ENCODE data around the gene INPP5J. TPM values are rescaled to one million over a fixed set of nuclear protein-coding genes. Genes with fewer than 3 reads are reported as not detected.

The INPP5J gene
- total and polyA plus RNA-seq, 2 experiments from 2014 or later: 3.4 to 5.6 TPM

DNA sequence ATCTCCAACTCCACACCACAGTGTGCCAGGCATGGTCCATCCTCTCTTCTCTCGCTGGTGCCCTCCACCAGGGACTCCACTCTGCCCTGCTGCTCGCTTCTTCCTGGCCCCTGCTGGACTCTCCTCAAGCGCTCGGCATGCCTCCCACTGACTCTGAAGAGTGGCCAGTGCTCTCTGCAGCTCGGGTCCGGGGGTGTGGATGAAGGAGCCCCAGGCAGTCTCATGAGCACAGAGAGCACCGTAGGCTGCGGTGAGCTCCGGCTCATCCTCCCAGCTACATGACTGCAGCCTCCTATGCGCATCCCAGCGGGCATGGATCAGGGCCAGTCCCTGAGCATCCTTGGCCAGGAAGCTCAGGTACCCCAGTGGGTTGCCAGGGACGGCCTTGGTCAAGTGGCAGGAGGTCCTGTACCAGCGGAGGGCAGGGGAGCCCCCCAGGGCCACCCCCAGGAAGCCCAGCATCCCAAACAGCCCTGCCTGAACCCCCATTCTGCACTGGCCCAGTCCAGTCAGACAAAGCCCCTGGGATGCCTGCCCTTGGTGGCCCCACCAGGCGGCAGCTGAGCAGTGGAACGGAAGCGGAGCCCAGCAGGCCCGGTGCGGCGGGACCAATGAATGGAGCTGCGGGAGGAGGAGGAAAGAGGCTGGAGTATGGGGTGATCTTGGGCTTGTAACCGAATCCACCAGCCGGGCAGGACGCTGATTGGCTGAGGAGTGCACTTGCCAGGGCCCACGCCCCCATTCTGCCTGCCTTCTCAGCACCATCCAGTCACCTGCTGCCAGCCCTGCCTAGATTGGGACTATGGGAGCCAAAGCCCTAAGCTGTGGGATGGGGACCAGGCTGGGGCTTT lies 17.3 kb downstream of the INPP5J start, which contains the start of gene PLA2G3:
PLA2G3 (minus strand) TSS at position 643 of the 851 bp plus-strand sequence; CDS start at position 489, 154 bp downstream.
- 24% methylated on average over 24 of the region's 24 CpGs for WGBS (ENCODE audit: low lambda C conversion rate, missing lambda C conversion rate)
- Histone ChIP-seq H3K79me2 (no peaks in the 10 kb centered on the region), H2AFZ (no peak within 1 kb of the TSS), H3K9me3 (ENCODE audit: low read depth) (no peaks in the 10 kb centered on the region), H4K20me1 (ENCODE audit: insufficient read depth, poor library complexity, severe bottlenecking) (no peaks in the 10 kb centered on the region), H3K27me3 (peaks cover 14% of the 10 kb centered on the region), H3K4me2 (no peak within 1 kb of the TSS), H3K27ac (no peak within 1 kb of the TSS), H3K9me2 (replicated peaks; ENCODE audit: insufficient read depth) (no peaks in the 10 kb centered on the region), H3K36me3 (replicated peaks; ENCODE audit: insufficient read depth, low read depth) (no peaks in the 10 kb centered on the region), H3K4me1 (ENCODE audit: insufficient read depth) (no peaks in the 10 kb centered on the region), H3K4me3 (no peak within 1 kb of the TSS)
- peak; percentile 34 for DNase-seq (ENCODE audit: low spot score)
- TF ChIP-seq EZH2 (IDR thresholded peaks at IDR 0.05; ENCODE audit: borderline replicate concordance): no peak
- TF ChIP-seq, protein P1, sequence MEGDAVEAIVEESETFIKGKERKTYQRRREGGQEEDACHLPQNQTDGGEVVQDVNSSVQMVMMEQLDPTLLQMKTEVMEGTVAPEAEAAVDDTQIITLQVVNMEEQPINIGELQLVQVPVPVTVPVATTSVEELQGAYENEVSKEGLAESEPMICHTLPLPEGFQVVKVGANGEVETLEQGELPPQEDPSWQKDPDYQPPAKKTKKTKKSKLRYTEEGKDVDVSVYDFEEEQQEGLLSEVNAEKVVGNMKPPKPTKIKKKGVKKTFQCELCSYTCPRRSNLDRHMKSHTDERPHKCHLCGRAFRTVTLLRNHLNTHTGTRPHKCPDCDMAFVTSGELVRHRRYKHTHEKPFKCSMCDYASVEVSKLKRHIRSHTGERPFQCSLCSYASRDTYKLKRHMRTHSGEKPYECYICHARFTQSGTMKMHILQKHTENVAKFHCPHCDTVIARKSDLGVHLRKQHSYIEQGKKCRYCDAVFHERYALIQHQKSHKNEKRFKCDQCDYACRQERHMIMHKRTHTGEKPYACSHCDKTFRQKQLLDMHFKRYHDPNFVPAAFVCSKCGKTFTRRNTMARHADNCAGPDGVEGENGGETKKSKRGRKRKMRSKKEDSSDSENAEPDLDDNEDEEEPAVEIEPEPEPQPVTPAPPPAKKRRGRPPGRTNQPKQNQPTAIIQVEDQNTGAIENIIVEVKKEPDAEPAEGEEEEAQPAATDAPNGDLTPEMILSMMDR (IDR thresholded peaks at IDR 0.05; ENCODE audit: poor library complexity): no peak
- no peak for TF ChIP-seq EZH2phosphoT487 (IDR thresholded peaks at IDR 0.05; ENCODE audit: low read depth, severe bottlenecking, unreplicated experiment)

DNA sequence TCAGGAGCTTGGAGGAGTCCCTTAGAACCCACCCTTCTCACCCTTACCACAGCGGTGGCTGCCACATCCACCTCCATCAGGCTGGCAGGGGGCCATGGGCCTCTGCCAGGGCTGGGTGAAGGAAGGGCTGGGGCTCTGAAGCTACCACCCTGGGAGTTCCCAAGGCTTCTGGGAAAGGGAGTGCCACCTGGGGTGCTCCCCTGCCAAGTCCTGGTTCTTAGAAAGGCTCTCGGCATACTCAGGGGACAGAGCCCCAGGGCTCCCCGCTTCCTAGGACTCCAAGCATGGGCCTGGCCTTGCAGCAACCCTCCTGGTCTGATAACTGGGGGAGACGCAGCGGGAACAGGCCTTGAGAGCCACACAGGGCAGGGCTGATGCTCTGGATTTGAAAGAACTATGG lies 18.0 kb downstream of the INPP5J start:
- no peaks in the 10 kb centered on the region for H3K9me3 ChIP-seq (ENCODE audit: low read depth)
- H3K79me2 ChIP-seq: no peaks in the 10 kb centered on the region
- H3K27ac ChIP-seq: no peak overlapping the region
- H3K4me1 ChIP-seq (ENCODE audit: insufficient read depth): no peaks in the 10 kb centered on the region
- no peak overlapping the region for H3K4me2 ChIP-seq
- peaks cover 14% of the 10 kb centered on the region for H3K27me3 ChIP-seq
- WGBS (ENCODE audit: low lambda C conversion rate, missing lambda C conversion rate): 91% methylated on average over 5 of the region's 5 CpGs
- H3K4me3 ChIP-seq: no peak overlapping the region
- no peaks in the 10 kb centered on the region for H3K9me2 ChIP-seq (replicated peaks; ENCODE audit: insufficient read depth)
- TF ChIP-seq EZH2phosphoT487 (IDR thresholded peaks at IDR 0.05; ENCODE audit: low read depth, severe bottlenecking, unreplicated experiment): no peak
- TF ChIP-seq EZH2 (IDR thresholded peaks at IDR 0.05; ENCODE audit: borderline replicate concordance): no peak
- TF ChIP-seq, protein P1 (IDR thresholded peaks at IDR 0.05; ENCODE audit: poor library complexity): no peak
- no peak overlapping the region for H2AFZ ChIP-seq
- DNase-seq (ENCODE audit: low spot score): no peak
- no peaks in the 10 kb centered on the region for H3K36me3 ChIP-seq (replicated peaks; ENCODE audit: insufficient read depth, low read depth)
- H4K20me1 ChIP-seq (ENCODE audit: insufficient read depth, poor library complexity, severe bottlenecking): no peaks in the 10 kb centered on the region

DNA sequence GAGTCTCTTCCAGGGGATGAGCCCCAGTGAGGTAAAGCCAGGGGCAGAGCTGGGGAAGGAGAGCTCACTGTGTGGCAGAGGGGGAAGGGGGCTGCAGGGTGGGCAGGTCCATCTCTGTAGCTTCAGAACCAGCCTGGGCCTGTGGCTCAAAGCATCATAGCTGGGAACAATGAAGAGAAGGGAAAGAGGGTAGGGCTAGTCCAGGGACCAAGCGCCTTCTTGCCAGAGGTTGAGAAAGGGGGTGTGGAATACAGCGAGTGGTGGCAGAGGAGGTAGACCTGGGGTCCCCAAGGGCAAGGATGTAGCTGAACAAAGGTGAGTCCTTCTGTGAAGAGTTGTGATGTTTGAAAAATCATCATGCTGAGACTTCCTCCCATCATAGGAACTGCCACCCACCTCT lies 18.8 kb downstream of the INPP5J start:
- Histone ChIP-seq H3K79me2 (no peaks in the 10 kb centered on the region), H3K9me3 (ENCODE audit: low read depth) (no peaks in the 10 kb centered on the region), H2AFZ (no peak overlapping the region), H3K4me3 (no peak overlapping the region), H3K36me3 (replicated peaks; ENCODE audit: insufficient read depth, low read depth) (no peaks in the 10 kb centered on the region), H3K27ac (no peak overlapping the region), H3K4me1 (ENCODE audit: insufficient read depth) (no peaks in the 10 kb centered on the region), H3K9me2 (replicated peaks; ENCODE audit: insufficient read depth) (no peaks in the 10 kb centered on the region), H4K20me1 (ENCODE audit: insufficient read depth, poor library complexity, severe bottlenecking) (no peaks in the 10 kb centered on the region), H3K4me2 (no peak overlapping the region), H3K27me3 (peaks cover 14% of the 10 kb centered on the region)
- 100% methylated on average over 2 of the region's 2 CpGs for WGBS (ENCODE audit: low lambda C conversion rate, missing lambda C conversion rate)
- TF ChIP-seq EZH2phosphoT487 (IDR thresholded peaks at IDR 0.05; ENCODE audit: low read depth, severe bottlenecking, unreplicated experiment) (no peak), EZH2 (IDR thresholded peaks at IDR 0.05; ENCODE audit: borderline replicate concordance) (no peak)
- TF ChIP-seq, protein P1 (IDR thresholded peaks at IDR 0.05; ENCODE audit: poor library complexity): no peak
- DNase-seq (ENCODE audit: low spot score): no peak

All from hepatocyte (in vitro differentiated cells).